Transverse colon (tissue), 4 donors: ENCODE results near the gene USP26. TPM values are rescaled to one million over a fixed set of nuclear protein-coding genes. Genes with fewer than 3 reads are reported as not detected.

Experiments
- DNase-seq: peaks from one replicate; pipeline ENCODE4 v3.0.0-alpha.2; 2019
- H3K27ac ChIP-seq, 4 donors: fragments of 200-600 bp; sonication (generic); 2 replicates each; pipeline ENCODE4 v1.5.1; 2016 to 2018; ENCODE audit warnings: inconsistent platforms in 4 of 4
- H3K27me3 ChIP-seq: fragments of 200-600 bp; sonication (generic); 2 replicates; pipeline ENCODE4 v1.5.1; 2017; ENCODE audit warnings: inconsistent platforms
- H3K36me3 ChIP-seq, 4 donors: fragments of 200-600 bp; sonication (generic); 2 replicates each; pipeline ENCODE4 v1.5.1; 2017 to 2019; ENCODE audit warnings: inconsistent platforms in 4 of 4
- H3K4me1 ChIP-seq, 4 donors: fragments of 200-600 bp; sonication (generic); 2 replicates each; pipeline ENCODE4 v1.5.1; 2017 to 2020; ENCODE audit warnings: inconsistent platforms in 4 of 4
- H3K4me3 ChIP-seq, 4 donors: fragments of 200-600 bp; sonication (generic); 1 replicate in 1 of 4; 2 replicates in 3 of 4; pipeline versions ENCODE4 v1.5.1 to v1.6.1; 2017 to 2019; ENCODE audit warnings: inconsistent platforms in 4 of 4
- H3K9me3 ChIP-seq, 2 donors: fragments of 200-600 bp; sonication (generic); 2 replicates each; pipeline ENCODE4 v1.5.1; 2017 to 2019; ENCODE audit warnings: inconsistent platforms in 2 of 2
- CTCF ChIP-seq, 5 experiments: fragments of 200-600 bp in 3 of 5; fragments of 450-650 bp in 2 of 5; sonication (generic) in 3 of 5; IDR thresholded peaks; 1 replicate in 2 of 5; 2 replicates in 3 of 5; pipeline ENCODE4 v1.5.1; 2016 to 2017; ENCODE audit warnings: antibody characterized with exemption in 5 of 5, inconsistent platforms in 3 of 5, mild to moderate bottlenecking in 2 of 5, moderate library complexity in 1 of 5
- EP300 ChIP-seq: sonication (generic); formaldehyde crosslinking; IDR thresholded peaks from one replicate; pipeline ENCODE4 v1.6.1; 2017; ENCODE audit warnings: antibody characterized with exemption, low read depth
- POLR2A ChIP-seq: fragments of 450-650 bp; IDR thresholded peaks from one replicate; pipeline ENCODE4 v1.6.1; 2016; ENCODE audit warnings: antibody characterized with exemption, mild to moderate bottlenecking, moderate library complexity
- POLR2AphosphoS5 ChIP-seq, 3 donors: sonication (generic); formaldehyde crosslinking; IDR thresholded peaks; one replicate each; pipeline ENCODE4 v1.6.1; 2016; ENCODE audit warnings: antibody characterized with exemption in 3 of 3
- WGBS, 2 donors: methylation state at CpG; one replicate each; pipeline ENCODE4 v1.1.5; 2018; ENCODE audit warnings: low coverage in 1 of 2; 5-methylcytosine and 5-hydroxymethylcytosine counted together
- in situ Hi-C, 4 donors: fragments of 200-750 bp; cut with MboI; loops; one replicate each; pipeline versions ENCODE4 v1.15.0 to v1.15.1; 2017; ENCODE audit warnings: low sequenced_read_pairs in 3 of 4, low pct_ligation_motif_present in 1 of 4, low pct_unique_long_range_greater_than_20kb in 1 of 4
- intact Hi-C: fragments of 100-400 bp; cut with DNase I; formaldehyde crosslinking; loops from one replicate; pipeline ENCODE4 v1.15.1; 2023; ENCODE audit warnings: low total_unique reads
- total RNA-seq, 4 donors: library from RNA; depleted of rRNA; stranded (reverse); fragments of >200 nt; gene quantifications; one replicate each; pipeline ENCODE4 v1.1.0, GENCODE V29; 2016

USP26 gene
- total RNA-seq, 4 donors from 2014 or later = not detected

GRCh38 chrX:133054761-133055405 is 42.0 kb downstream of the USP26 start:
- Histone ChIP-seq H3K4me1 (no peaks in the 10 kb centered on the region), H3K36me3 (no peaks in the 10 kb centered on the region), H3K9me3 (no peaks in the 10 kb centered on the region), H3K27ac (no peak overlapping the region), H3K4me3 (no peak overlapping the region), H3K27me3 (no peaks in the 10 kb centered on the region)
- TF ChIP-seq POLR2AphosphoS5 (IDR thresholded peaks at IDR 0.05) (no peak), POLR2A (no peak), EP300 (no peak), CTCF (IDR thresholded peaks at IDR 0.05) (no peak)
- DNase-seq = no peak
- in situ Hi-C loops = loop anchor here in 1 of 4 donors (10.0 kb wide), 1 partner anchor 110 kb away; no protein-coding TSS in a partner anchor
- intact Hi-C loops = loop anchor here (5.0 kb wide), 1 partner anchor 837 kb away; no protein-coding TSS in a partner anchor

DNA sequence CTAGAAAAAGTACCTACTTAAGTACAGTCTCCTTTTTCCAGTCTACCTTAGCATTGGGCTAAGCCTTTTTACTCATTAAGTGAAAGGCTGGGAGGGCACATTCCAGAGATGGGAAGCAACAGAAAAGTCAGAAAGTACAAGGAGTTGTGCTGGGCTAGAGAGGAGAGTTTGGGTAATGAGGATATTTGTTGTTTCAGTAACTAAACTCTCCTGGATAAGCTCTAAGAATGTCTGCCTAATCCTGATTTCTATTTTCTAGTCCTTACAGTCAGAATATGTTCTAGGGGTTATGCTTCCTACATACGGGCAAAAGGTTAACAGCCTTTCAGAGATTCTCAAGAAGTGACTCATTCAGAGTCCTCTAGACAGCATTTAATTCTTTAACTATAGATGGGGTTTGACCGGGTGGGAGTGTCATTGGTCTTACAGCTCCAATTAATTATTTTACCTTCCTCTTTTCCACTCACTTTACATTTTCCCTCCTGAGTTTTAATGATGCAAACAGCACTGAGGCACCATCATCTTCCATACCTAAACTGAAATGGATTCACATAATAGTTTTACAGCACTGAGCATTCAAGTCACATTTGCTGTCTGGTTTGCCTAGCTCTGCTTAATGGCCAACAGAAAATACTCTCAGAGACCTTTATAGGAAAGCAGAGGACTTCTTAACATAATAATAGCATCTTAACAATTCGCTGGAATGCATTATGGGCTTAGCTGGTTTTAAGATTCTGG is 42.9 kb downstream of the USP26 start:
- H3K27ac ChIP-seq = no peak overlapping the region
- intact Hi-C loops (loop anchor here (5.0 kb wide), 1 partner anchor 838 kb away; no protein-coding TSS in a partner anchor), in situ Hi-C loops (loop anchor here in 1 of 4 donors (10.0 kb wide), 1 partner anchor 111 kb away; no protein-coding TSS in a partner anchor)
- WGBS, 2 donors = 57 to 60% methylated on average over 1 to 3 of the region's 3 CpGs
- no peak overlapping the region for H3K4me3 ChIP-seq
- no peak for DNase-seq
- H3K4me1 ChIP-seq = no peaks in the 10 kb centered on the region
- no peaks in the 10 kb centered on the region for H3K36me3 ChIP-seq
- TF ChIP-seq POLR2A (no peak), EP300 (no peak), CTCF (IDR thresholded peaks at IDR 0.05) (no peak), POLR2AphosphoS5 (IDR thresholded peaks at IDR 0.05) (no peak)
- H3K9me3 ChIP-seq = no peaks in the 10 kb centered on the region
- H3K27me3 ChIP-seq = no peaks in the 10 kb centered on the region

- DNase-seq = no peak
- Histone ChIP-seq H3K27ac (no peak overlapping the region), H3K9me3 (no peaks in the 10 kb centered on the region), H3K4me3 (no peak overlapping the region), H3K36me3 (no peaks in the 10 kb centered on the region), H3K4me1 (no peaks in the 10 kb centered on the region), H3K27me3 (no peaks in the 10 kb centered on the region)
- no peak for TF ChIP-seq CTCF (IDR thresholded peaks at IDR 0.05)
- TF ChIP-seq EP300 = no peak
- TF ChIP-seq POLR2AphosphoS5 (IDR thresholded peaks at IDR 0.05) = no peak
- TF ChIP-seq POLR2A = no peak
- WGBS, 2 donors = 84% methylated on average over 5 of the region's 5 CpGs; no CpG with 5 or more reads in 1 of the 2 donors
- intact Hi-C loops (no loop called here), in situ Hi-C loops (loop anchor here in 1 of 4 donors (25.0 kb wide), 1 partner anchor 639 kb away; no protein-coding TSS in a partner anchor)
Observed at GRCh38 chrX:133048751-133049150, 48.2 kb downstream of the USP26 start.

DNA sequence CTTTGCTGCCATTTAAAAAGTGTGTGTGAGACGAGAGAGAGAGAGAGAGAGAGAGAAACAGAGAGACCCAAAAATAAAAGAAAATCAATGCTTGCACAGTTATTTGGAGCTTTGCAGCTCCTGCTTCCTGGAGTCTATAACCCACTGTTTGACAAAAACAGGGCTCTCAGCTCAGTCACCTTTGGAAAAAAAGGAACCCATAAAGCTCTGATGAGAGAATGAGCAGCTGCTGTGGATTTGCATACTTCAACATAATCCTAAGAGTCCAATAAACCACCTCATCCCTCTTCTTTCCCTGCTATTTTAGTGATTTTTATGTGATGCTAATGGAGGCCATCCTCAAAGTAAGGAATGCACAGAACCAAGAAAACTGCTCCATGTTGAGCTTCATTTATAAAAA is 50.3 kb downstream of the USP26 start:
- Histone ChIP-seq H3K4me1 (no peaks in the 10 kb centered on the region), H3K9me3 (no peaks in the 10 kb centered on the region), H3K27ac (no peak overlapping the region), H3K4me3 (no peak overlapping the region), H3K27me3 (no peaks in the 10 kb centered on the region), H3K36me3 (no peaks in the 10 kb centered on the region)
- TF ChIP-seq EP300 = no peak
- intact Hi-C loops (no loop called here), in situ Hi-C loops (loop anchor here in 1 of 4 donors (25.0 kb wide), 1 partner anchor 641 kb away; no protein-coding TSS in a partner anchor)
- 61% methylated on average over 1 of the region's 1 CpG; no CpG with 5 or more reads in 1 of the 2 donors for WGBS, 2 donors
- no peak for DNase-seq
